DLD1 (cell line): ENCODE results near the gene ZNF500.
"Not testable (repeated sequence)": the region's sequence is repeated elsewhere in the genome, so short reads cannot be mapped to it uniquely, and the experiment has no call there.

ENCODE experiments used
- in situ Hi-C: cut with HindIII; loops from 2 replicates; pipeline ENCODE4 v1.10.0; 2017; ENCODE audit warnings: low sequenced_read_pairs

The ZNF500 gene

GRCh38 chr16:4746991-4747574 is 19.9 kb downstream of the ZNF500 start:
- in situ Hi-C loops, result no loop called here

GRCh38 chr16:4746215-4746614 is 20.7 kb downstream of the ZNF500 start:
- in situ Hi-C loops, result no loop called here

GRCh38 chr16:4745274-4745569 is 21.7 kb downstream of the ZNF500 start:
- in situ Hi-C loops, result no loop called here

- in situ Hi-C loops, result no loop called here
These were observed 22.2 kb downstream of the ZNF500 start for GRCh38 chr16:4744555-4745273.

- in situ Hi-C loops, result no loop called here
These were observed 23.6 kb downstream of the ZNF500 start for GRCh38 chr16:4743226-4743878.

DNA sequence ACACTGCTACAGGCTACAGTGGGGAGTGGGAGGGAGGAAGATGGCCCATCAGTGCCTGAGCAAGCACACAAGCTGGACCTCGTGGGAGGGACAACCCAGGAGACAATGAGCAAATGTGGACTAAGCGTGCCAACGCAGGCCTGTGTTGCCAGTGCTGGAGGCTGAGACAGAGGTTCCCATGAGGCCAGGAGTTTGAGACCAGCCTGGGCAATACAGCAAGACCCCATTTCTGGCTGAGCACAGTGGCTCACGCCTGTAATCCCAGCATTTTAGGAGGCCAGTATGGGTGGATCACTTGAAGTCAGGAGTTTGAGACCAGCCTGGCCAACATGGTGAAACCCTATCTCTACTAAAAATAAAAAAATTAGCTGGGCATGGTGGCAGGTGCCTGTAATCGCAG is 28.6 kb downstream of the ZNF500 start:
- in situ Hi-C loops, result not testable (repeated sequence)

DNA sequence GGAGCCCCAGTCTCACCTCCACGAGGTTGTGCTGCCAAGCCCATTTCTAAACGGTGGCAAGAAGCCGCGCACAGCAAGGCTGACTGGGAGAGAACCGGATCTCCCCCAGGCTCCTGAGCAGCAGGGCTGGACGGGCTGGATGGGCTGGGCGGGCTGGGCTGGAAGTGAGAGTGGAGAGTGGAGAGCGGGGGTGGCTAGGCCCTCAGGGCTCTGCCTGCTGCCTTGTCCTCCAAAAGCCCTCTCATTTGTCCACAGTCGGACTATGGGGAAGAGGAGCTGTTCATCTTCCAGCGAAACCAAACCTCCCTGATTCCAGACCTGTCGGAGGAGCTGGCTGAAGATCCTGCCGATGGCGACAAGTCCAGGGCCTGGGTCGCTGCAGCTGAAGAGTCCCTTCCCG is 29.4 kb downstream of the ZNF500 start:
- in situ Hi-C loops, result no loop called here

- in situ Hi-C loops, result no loop called here
These were observed 30.4 kb downstream of the ZNF500 start for GRCh38 chr16:4736546-4736945.

- in situ Hi-C loops, result no loop called here
These were observed 32.0 kb downstream of the ZNF500 start for GRCh38 chr16:4734730-4735535.

DNA sequence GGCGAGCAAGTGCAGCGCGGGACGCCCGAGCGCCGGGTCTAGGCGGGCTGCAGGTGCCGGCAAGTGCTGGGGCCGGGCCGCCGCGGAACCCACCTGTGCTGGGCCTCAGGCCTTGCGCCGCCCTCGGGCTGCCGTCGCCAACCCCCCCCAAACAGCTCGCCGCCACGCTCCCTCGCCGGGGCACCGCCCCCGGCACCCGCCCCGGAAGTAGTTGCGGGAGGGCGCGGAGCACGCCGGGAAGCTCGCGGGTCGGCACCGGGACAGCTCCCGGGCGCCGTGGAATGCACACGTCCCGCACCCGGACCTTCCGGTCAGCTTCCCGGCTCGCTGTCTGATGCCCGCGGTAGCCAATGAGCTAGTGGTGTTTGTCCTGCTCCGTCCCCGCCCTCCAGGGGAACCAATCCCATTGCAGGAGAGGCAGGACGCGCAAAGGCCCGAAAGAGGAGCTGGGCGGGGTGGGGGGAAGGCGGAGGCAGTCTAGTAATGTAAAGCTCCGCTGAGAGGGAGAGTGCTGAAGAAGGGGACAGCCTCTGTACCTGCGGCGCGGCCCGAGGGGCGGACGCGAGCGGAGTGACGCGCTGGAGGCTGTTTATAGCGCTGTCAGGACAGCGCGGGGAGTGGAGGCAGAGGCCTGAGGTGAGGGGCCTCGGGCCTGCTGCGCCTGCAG is 32.8 kb downstream of the ZNF500 start, which contains the start of the genes ANKS3 and DNAAF8:
TSS of gene ANKS3 (minus strand) at position 209 of the 667 bp plus-strand sequence. CDS start 4,122 bp downstream, outside the sequence.
TSS of gene DNAAF8 (plus strand) at position 475 of the 667 bp plus-strand sequence. CDS start 1,978 bp downstream, outside the sequence.
- in situ Hi-C loops, result no loop called here

GRCh38 chr16:4733747-4734062 is 33.3 kb downstream of the ZNF500 start:
- in situ Hi-C loops, result no loop called here

DNA sequence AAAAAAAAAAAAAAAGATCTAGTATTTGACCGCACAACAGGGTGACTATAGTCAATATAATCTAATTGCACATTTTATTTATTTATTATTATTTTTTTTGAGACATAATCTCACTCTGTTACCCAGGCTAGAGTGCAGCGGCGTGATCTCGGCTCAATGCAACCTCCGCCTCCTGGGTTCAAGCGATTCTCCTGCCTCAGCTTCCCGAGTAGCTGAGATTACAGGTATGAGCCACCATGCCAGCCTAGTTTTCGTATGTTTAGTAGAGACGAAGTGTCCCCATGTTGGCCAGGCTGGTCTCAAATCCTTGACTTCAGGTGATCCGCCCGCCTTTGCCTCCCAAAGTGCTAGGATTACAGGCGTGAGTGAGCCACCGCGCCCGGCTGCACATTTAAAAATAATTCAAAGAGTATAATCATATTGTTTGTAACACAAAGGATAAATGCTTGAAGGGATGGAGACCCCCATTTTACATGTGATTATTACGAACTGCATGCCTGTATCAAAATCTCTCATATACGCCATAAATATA is 33.7 kb downstream of the ZNF500 start:
- in situ Hi-C loops, result no loop called here

- in situ Hi-C loops, result no loop called here
These were observed 37.1 kb downstream of the ZNF500 start for GRCh38 chr16:4729876-4730275.

DNA sequence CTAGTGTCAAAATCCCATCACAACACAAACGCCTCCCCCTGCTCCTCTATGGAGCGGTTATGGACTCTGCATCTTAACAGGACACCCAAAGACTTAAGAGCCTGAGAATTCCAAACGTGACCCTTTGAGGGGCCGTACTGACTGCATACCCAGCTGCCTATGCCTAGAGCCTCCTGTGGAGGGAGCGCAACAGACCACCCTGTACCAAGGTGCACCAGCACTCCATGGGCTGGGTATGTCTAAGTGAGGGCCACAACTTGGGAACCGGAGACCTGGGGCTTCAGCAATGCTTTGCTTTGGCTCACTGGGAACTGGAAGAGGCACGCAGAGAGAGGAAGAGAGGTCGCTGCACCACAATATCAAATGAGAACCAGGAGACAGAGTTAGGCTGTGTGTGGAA is 38.3 kb downstream of the ZNF500 start:
- in situ Hi-C loops, result no loop called here

DNA sequence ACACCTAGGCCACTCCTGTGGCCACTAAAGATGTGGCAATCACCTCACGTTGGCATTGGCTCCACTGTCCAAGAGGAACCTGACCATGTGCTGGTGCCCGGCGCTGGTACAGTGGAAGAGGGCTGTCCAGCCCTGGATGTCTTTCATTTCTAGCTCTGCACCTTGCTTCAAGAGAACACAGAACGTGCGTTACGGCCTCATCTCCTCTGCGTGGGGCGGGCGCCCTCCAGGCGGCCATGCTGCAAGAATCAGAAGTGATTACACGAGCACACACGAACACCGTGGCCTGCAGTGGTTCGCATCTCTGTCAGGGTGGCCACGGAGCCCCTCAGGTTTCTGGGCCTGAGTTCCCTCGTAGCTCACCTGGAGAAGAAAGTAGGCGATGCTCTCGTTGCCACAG is 40.3 kb downstream of the ZNF500 start:
- in situ Hi-C loops, result no loop called here

DNA sequence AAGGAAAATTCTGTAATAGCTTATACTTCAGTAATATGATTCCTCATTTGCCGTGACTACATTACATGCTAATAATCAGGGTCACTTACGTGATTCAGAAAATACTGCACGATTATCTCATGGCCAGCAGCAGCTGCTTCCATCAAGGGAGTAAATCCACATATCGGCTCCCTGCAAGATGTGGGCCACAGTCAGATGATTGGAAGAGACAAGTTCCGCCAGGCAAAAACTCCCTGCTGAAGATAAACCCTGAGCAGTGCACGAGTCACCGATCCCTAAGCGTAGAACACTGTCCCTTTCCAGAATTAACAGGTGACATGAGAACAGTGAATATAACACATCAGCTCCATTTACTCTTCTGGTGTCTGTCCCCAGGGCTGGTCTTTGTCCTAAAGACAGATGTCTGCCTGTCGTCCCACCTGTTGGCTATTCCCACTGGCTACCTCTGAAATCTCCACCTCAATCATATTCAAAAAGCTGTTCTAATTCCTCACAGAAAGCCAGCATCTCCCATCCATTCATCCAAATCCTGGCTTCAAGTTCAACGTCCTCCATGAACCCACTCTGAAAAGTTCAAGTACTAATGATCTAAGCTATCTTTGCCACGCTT is 42.2 kb downstream of the ZNF500 start:
- in situ Hi-C loops, result no loop called here

DNA sequence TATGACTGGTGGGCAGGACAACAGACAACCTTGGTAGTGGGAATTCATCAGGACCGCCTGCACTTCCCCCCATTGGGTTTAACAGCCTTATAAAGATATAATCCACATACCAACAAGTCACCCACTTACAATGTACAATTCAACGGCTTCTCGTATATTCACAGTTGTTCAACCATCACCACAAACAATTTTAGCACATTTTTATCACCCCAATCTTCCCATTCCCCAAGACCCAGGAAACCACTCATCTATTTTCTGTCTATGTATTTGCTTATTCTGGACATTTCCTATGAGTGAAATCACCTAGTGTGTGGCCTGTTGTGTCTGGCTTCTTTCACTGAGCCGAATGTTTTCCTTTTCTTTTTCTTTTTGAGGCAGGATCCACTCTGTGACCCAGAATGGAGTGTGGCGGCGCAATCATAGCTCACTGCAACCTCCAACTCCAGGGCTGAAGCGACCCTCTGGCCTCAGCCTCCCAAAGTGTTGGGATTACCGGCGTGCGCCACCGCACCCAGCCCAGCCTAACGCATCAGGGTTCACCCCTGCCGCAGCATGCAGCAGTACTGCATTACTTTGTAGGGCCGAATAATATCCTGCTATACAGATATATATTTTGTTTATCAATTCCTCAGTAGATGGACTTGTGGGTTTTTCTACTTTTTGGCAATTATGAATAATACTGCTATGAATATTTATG is 43.7 kb downstream of the ZNF500 start:
- in situ Hi-C loops, result no loop called here

DNA sequence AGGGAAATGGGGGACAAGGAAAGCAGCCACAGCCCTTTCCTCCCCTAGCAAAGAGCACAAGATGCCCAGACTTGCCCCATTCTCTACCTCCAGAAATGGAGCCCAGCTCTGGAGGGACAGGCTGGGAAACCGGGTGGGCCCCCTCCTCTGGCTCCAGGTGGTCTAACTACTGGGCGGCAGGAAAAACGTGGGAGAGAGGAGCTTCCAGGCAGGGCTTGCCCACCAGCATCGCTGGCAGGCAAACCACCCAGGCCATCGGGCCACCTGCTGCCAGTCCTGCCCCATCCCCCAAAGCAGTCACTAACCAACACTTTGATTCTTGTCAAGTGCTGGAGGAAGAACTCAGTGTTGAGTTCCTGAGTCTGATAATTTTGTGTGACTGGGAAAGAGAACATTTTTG is 48.5 kb downstream of the ZNF500 start:
- in situ Hi-C loops, result no loop called here

DNA sequence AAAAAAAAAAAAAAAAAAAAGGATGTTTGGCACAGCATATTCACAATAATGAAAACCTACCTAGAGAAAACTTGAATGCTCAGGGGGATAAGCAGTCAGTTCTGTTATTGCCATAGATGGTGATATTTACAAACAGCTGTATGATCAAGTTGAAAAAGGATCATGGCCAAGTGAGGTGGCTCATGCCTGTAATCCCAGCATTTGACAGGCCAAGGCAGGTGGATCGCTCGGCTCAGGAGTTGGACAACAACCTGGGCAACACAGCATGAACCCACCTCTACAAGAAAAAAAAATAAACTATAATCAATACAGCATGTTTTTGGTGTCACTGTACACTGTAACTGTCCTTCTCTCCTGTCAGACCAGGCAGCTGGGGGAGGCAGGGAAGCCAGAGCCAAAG is 52.0 kb downstream of the ZNF500 start:
- in situ Hi-C loops, result no loop called here
